ENCODE results near the gene OTOG. TPM values are rescaled to one million over a fixed set of nuclear protein-coding genes. Genes with fewer than 3 reads are reported as not detected.
A peak's percentile ranks its signal among the peaks of the same experiment; 100 is the strongest.

Gene OTOG
- total RNA-seq, 1 experiment from 2014 or later: not detected

GRCh38 chr11:17651061-17651460, 104.0 kb downstream of the OTOG start:
- no peak overlapping the region for H3K4me3 ChIP-seq
- H3K27me3 ChIP-seq: no peaks in the 10 kb centered on the region
- H3K9me3 ChIP-seq: no peaks in the 10 kb centered on the region
- H3K36me3 ChIP-seq: no peaks in the 10 kb centered on the region
- no peak for DNase-seq

GRCh38 chr11:17651681-17652080, 104.6 kb downstream of the OTOG start:
- DNase-seq: no peak
- no peaks in the 10 kb centered on the region for H3K27me3 ChIP-seq
- H3K9me3 ChIP-seq: no peaks in the 10 kb centered on the region
- no peaks in the 10 kb centered on the region for H3K36me3 ChIP-seq
- no peak overlapping the region for H3K4me3 ChIP-seq

- DNase-seq: peak; percentile 10
- no peaks in the 10 kb centered on the region for H3K9me3 ChIP-seq
- no peak overlapping the region for H3K4me3 ChIP-seq
- H3K36me3 ChIP-seq: no peaks in the 10 kb centered on the region
- no peaks in the 10 kb centered on the region for H3K27me3 ChIP-seq
Observed at GRCh38 chr11:17652556-17652955, 105.5 kb downstream of the OTOG start.

- Histone ChIP-seq H3K36me3 (no peaks in the 10 kb centered on the region), H3K27me3 (no peaks in the 10 kb centered on the region), H3K4me3 (no peak overlapping the region), H3K9me3 (no peaks in the 10 kb centered on the region)
- DNase-seq: no peak
Observed at GRCh38 chr11:17653611-17654010, 106.6 kb downstream of the OTOG start.

GRCh38 chr11:17655682-17656081, 108.6 kb downstream of the OTOG start:
- H3K9me3 ChIP-seq: no peaks in the 10 kb centered on the region
- H3K4me3 ChIP-seq: no peak overlapping the region
- no peaks in the 10 kb centered on the region for H3K36me3 ChIP-seq
- no peak for DNase-seq
- no peaks in the 10 kb centered on the region for H3K27me3 ChIP-seq

GRCh38 chr11:17658211-17658610, 111.2 kb downstream of the OTOG start:
- Histone ChIP-seq H3K27me3 (no peaks in the 10 kb centered on the region), H3K36me3 (no peaks in the 10 kb centered on the region), H3K4me3 (no peak overlapping the region), H3K9me3 (no peaks in the 10 kb centered on the region; the same call in 1 of the 2 replicates)
- no peak for DNase-seq

- Histone ChIP-seq H3K27me3 (no peaks in the 10 kb centered on the region), H3K36me3 (no peaks in the 10 kb centered on the region), H3K4me3 (no peak overlapping the region), H3K9me3 (no peaks in the 10 kb centered on the region)
- DNase-seq: no peak
Observed at GRCh38 chr11:17668166-17668565, 121.1 kb downstream of the OTOG start.

GRCh38 chr11:17672469-17672868, 125.4 kb downstream of the OTOG start:
- H3K27me3 ChIP-seq: no peaks in the 10 kb centered on the region
- no peak for DNase-seq

GRCh38 chr11:17673951-17674350, 126.9 kb downstream of the OTOG start:
- H3K27me3 ChIP-seq: no peaks in the 10 kb centered on the region
- peaks cover 2% of the 10 kb centered on the region; the same call in 1 of the 2 replicates for H3K9me3 ChIP-seq
- no peak overlapping the region for H3K4me3 ChIP-seq
- no peak for DNase-seq
- no peaks in the 10 kb centered on the region for H3K36me3 ChIP-seq

More at GRCh38 chr11:17672469-17672868, 125.4 kb downstream of the OTOG start:
- no peaks in the 10 kb centered on the region for H3K36me3 ChIP-seq
- H3K4me3 ChIP-seq: no peak overlapping the region
- peaks cover 2% of the 10 kb centered on the region; the same call in 1 of the 2 replicates for H3K9me3 ChIP-seq

- H3K4me3 ChIP-seq: no peak overlapping the region
- no peaks in the 10 kb centered on the region for H3K9me3 ChIP-seq
- no peaks in the 10 kb centered on the region for H3K27me3 ChIP-seq
- H3K36me3 ChIP-seq: no peaks in the 10 kb centered on the region
- DNase-seq: no peak
Observed at GRCh38 chr11:17682848-17683247, 135.8 kb downstream of the OTOG start.

GRCh38 chr11:17683377-17684161, 136.5 kb downstream of the OTOG start:
- peak; percentile 91 for DNase-seq
- no peaks in the 10 kb centered on the region for H3K9me3 ChIP-seq
- no peaks in the 10 kb centered on the region for H3K27me3 ChIP-seq
- no peak overlapping the region for H3K4me3 ChIP-seq
- H3K36me3 ChIP-seq: no peaks in the 10 kb centered on the region

GRCh38 chr11:17684550-17684949, 137.5 kb downstream of the OTOG start:
- no peaks in the 10 kb centered on the region for H3K36me3 ChIP-seq
- H3K4me3 ChIP-seq: no peak overlapping the region
- H3K9me3 ChIP-seq: no peaks in the 10 kb centered on the region
- DNase-seq: no peak
- H3K27me3 ChIP-seq: no peaks in the 10 kb centered on the region

- Histone ChIP-seq H3K36me3 (no peaks in the 10 kb centered on the region), H3K27me3 (no peaks in the 10 kb centered on the region), H3K4me3 (no peak overlapping the region), H3K9me3 (no peaks in the 10 kb centered on the region)
- DNase-seq: no peak
Observed at GRCh38 chr11:17686231-17686980, 139.3 kb downstream of the OTOG start.

- no peaks in the 10 kb centered on the region for H3K27me3 ChIP-seq
- DNase-seq: no peak
- no peaks in the 10 kb centered on the region for H3K36me3 ChIP-seq
- H3K4me3 ChIP-seq: no peak overlapping the region
- no peaks in the 10 kb centered on the region for H3K9me3 ChIP-seq
Observed at GRCh38 chr11:17687946-17688670, 141.0 kb downstream of the OTOG start.

GRCh38 chr11:17691550-17691949, 144.5 kb downstream of the OTOG start:
- Histone ChIP-seq H3K9me3 (no peaks in the 10 kb centered on the region), H3K36me3 (no peaks in the 10 kb centered on the region), H3K27me3 (no peaks in the 10 kb centered on the region), H3K4me3 (no peak overlapping the region)
- DNase-seq: no peak

- Histone ChIP-seq H3K27me3 (no peaks in the 10 kb centered on the region), H3K36me3 (no peaks in the 10 kb centered on the region)
- DNase-seq: no peak
Observed at GRCh38 chr11:17691976-17692375, 144.9 kb downstream of the OTOG start.

GRCh38 chr11:17692931-17693330, 145.9 kb downstream of the OTOG start:
- H3K27me3 ChIP-seq: no peaks in the 10 kb centered on the region
- no peaks in the 10 kb centered on the region for H3K9me3 ChIP-seq
- H3K4me3 ChIP-seq: no peak overlapping the region
- no peak for DNase-seq
- H3K36me3 ChIP-seq: no peaks in the 10 kb centered on the region

More at GRCh38 chr11:17691976-17692375, 144.9 kb downstream of the OTOG start:
- H3K9me3 ChIP-seq: no peaks in the 10 kb centered on the region
- no peak overlapping the region for H3K4me3 ChIP-seq
